NCI-H1105 treated with DMSO at 0.1 percent for 48 hours (cell line): ENCODE results near the gene DISC1.

ENCODE experiments used
- DNase-seq: peaks from one replicate; lab custom pipeline; 2025; lab: John Stamatoyannopoulos, UW

DISC1 gene

GRCh38 chr1:231814021-231814420, 187.4 kb downstream of the DISC1 start:
- no peak for DNase-seq

- DNase-seq = no peak
These were observed 187.9 kb downstream of the DISC1 start for GRCh38 chr1:231814521-231814920.

- DNase-seq = no peak
These were observed 191.2 kb downstream of the DISC1 start for GRCh38 chr1:231817801-231818200.

- DNase-seq = no peak
These were observed 191.7 kb downstream of the DISC1 start for GRCh38 chr1:231818337-231818736.

GRCh38 chr1:231821281-231821680, 194.7 kb downstream of the DISC1 start:
- no peak for DNase-seq

GRCh38 chr1:231822041-231822440, 195.5 kb downstream of the DISC1 start:
- DNase-seq = no peak

GRCh38 chr1:231826566-231826965, 200.0 kb downstream of the DISC1 start:
- DNase-seq = no peak

- no peak for DNase-seq
These were observed 200.9 kb downstream of the DISC1 start for GRCh38 chr1:231827337-231828105.

GRCh38 chr1:231828182-231828920, 201.8 kb downstream of the DISC1 start:
- no peak for DNase-seq

GRCh38 chr1:231829332-231829731, 202.7 kb downstream of the DISC1 start:
- DNase-seq = no peak

- DNase-seq = no peak
These were observed 209.8 kb downstream of the DISC1 start for GRCh38 chr1:231836227-231836893.

GRCh38 chr1:231838521-231838920, 211.9 kb downstream of the DISC1 start:
- DNase-seq = no peak

GRCh38 chr1:231839999-231840398, 213.4 kb downstream of the DISC1 start:
- no peak for DNase-seq

- DNase-seq = no peak
These were observed 215.2 kb downstream of the DISC1 start for GRCh38 chr1:231841616-231842344.

- DNase-seq = no peak
These were observed 215.9 kb downstream of the DISC1 start for GRCh38 chr1:231842441-231842840.

- DNase-seq = no peak
These were observed 218.5 kb downstream of the DISC1 start for GRCh38 chr1:231844986-231845502.

GRCh38 chr1:231847612-231848397, 221.2 kb downstream of the DISC1 start:
- no peak for DNase-seq

GRCh38 chr1:231849981-231850380, 223.4 kb downstream of the DISC1 start:
- DNase-seq = no peak

- no peak for DNase-seq
These were observed 224.2 kb downstream of the DISC1 start for GRCh38 chr1:231850786-231851185.

GRCh38 chr1:231853588-231854207, 227.1 kb downstream of the DISC1 start:
- DNase-seq = no peak

- no peak for DNase-seq
These were observed 228.8 kb downstream of the DISC1 start for GRCh38 chr1:231855361-231855760.
